ENCODE data around the gene MAP1LC3B. TPM values are rescaled to one million over a fixed set of nuclear protein-coding genes. Genes with fewer than 3 reads are reported as not detected.
A peak's percentile ranks its signal among the peaks of the same experiment; 100 is the strongest.

MAP1LC3B gene
- total RNA-seq, 4 donors from 2014 or later = 38.0 to 50.6 (median 40.7) TPM

- H3K27ac ChIP-seq = peak overlapping the region in 1 of 4 donors; percentile 7
- no peak for TF ChIP-seq POLR2A (IDR thresholded peaks at IDR 0.05)
- TF ChIP-seq CTCF (IDR thresholded peaks at IDR 0.05) = no peak
- peaks cover 0 to 8% (median 0%) of the 10 kb centered on the region in 4 donors for H3K4me1 ChIP-seq
- H3K4me3 ChIP-seq = no peak overlapping the region
- H3K36me3 ChIP-seq = peaks cover 0 to 98% (median 0%) of the 10 kb centered on the region in 3 donors
- no peaks in the 10 kb centered on the region for H3K27me3 ChIP-seq
- H3K9me3 ChIP-seq = no peaks in the 10 kb centered on the region
- DNase-seq = peak in 1 of 3 donors; percentile 71
Measured at GRCh38 chr16:87414251-87414680, 22.1 kb downstream of the MAP1LC3B start.

DNA sequence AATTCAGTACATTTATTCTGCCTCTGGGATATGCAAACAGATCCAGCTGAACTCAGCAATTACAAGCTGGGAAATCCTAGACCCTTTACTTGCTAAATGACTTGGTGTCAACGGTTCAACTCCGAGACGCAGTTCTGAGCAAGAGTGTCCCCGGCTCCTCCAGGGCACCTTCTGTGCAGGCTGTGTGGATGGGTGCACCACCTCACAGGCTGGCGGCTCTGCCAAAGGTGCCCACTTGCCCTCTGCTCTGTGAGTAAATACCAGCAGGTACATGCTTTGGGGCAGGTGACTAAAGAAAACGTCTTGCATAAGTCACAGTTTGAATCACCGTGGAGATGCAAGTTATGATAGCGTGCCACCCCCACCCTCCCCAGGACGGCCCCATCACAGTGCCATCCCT, 23.3 kb downstream of the MAP1LC3B start:
- Histone ChIP-seq H3K4me3 (no peak overlapping the region), H3K36me3 (peaks cover 0 to 97% (median 0%) of the 10 kb centered on the region in 3 donors), H3K27me3 (no peaks in the 10 kb centered on the region), H3K4me1 (peaks cover 0 to 8% (median 0%) of the 10 kb centered on the region in 4 donors), H3K27ac (no peak overlapping the region), H3K9me3 (no peaks in the 10 kb centered on the region)
- TF ChIP-seq POLR2A (IDR thresholded peaks at IDR 0.05) = no peak
- TF ChIP-seq CTCF (IDR thresholded peaks at IDR 0.05) = no peak
- DNase-seq = no peak

- TF ChIP-seq POLR2A (IDR thresholded peaks at IDR 0.05) (no peak), CTCF (IDR thresholded peaks at IDR 0.05) (peak in 5 of 6 experiments; percentile 40 to 65 (median 59))
- no peak overlapping the region for H3K27ac ChIP-seq
- H3K27me3 ChIP-seq = no peaks in the 10 kb centered on the region
- no peak for DNase-seq
- peaks cover 0 to 97% (median 0%) of the 10 kb centered on the region in 3 donors for H3K36me3 ChIP-seq
- H3K4me3 ChIP-seq = no peak overlapping the region
- peaks cover 0 to 4% (median 0%) of the 10 kb centered on the region in 4 donors for H3K4me1 ChIP-seq
- H3K9me3 ChIP-seq = no peaks in the 10 kb centered on the region
Measured at GRCh38 chr16:87416826-87417527, 24.8 kb downstream of the MAP1LC3B start.

- Histone ChIP-seq H3K4me1 (peaks cover 0 to 4% (median 0%) of the 10 kb centered on the region in 4 donors), H3K4me3 (no peak overlapping the region), H3K36me3 (peaks cover 0 to 97% (median 0%) of the 10 kb centered on the region in 3 donors), H3K9me3 (no peaks in the 10 kb centered on the region), H3K27me3 (no peaks in the 10 kb centered on the region), H3K27ac (no peak overlapping the region)
- TF ChIP-seq CTCF (IDR thresholded peaks at IDR 0.05) (no peak), POLR2A (IDR thresholded peaks at IDR 0.05) (no peak)
- no peak for DNase-seq
Measured at GRCh38 chr16:87417528-87417910, 25.4 kb downstream of the MAP1LC3B start.

GRCh38 chr16:87418216-87418615, 26.1 kb downstream of the MAP1LC3B start:
- H3K4me1 ChIP-seq = peaks cover 0 to 4% (median 0%) of the 10 kb centered on the region in 4 donors
- H3K27me3 ChIP-seq = no peaks in the 10 kb centered on the region
- no peaks in the 10 kb centered on the region for H3K9me3 ChIP-seq
- H3K36me3 ChIP-seq = peaks cover 0 to 97% (median 0%) of the 10 kb centered on the region in 3 donors
- no peak for DNase-seq
- no peak overlapping the region for H3K4me3 ChIP-seq
- no peak for TF ChIP-seq POLR2A (IDR thresholded peaks at IDR 0.05)
- no peak for TF ChIP-seq CTCF (IDR thresholded peaks at IDR 0.05)
- H3K27ac ChIP-seq = no peak overlapping the region

All from Peyer's patch (tissue), 4 donors.